PC-3 (cell line): ENCODE measurements around the gene LMTK2.

Source experiments
- CTCF ChIP-seq: fragments of 300-600 bp; sonication (generic); conservative IDR thresholded peaks from 2 replicates; pipeline ENCODE4 v1.5.1; 2017; ENCODE audit warnings: antibody characterized with exemption, low read depth, mild to moderate bottlenecking, low read length
- EZH2 ChIP-seq: fragments of 300-600 bp; sonication (generic); IDR thresholded peaks from one replicate; pipeline ENCODE4 v1.6.1; 2017; ENCODE audit warnings: antibody characterized with exemption, mild to moderate bottlenecking, low read length; ENCODE audit not compliant: unreplicated experiment
- EZH2phosphoT487 ChIP-seq: fragments of 300-600 bp; sonication (generic); IDR thresholded peaks from 2 replicates; pipeline ENCODE4 v1.6.1; 2018; ENCODE audit warnings: mild to moderate bottlenecking, antibody characterized with exemption, low read length, borderline replicate concordance

DNA sequence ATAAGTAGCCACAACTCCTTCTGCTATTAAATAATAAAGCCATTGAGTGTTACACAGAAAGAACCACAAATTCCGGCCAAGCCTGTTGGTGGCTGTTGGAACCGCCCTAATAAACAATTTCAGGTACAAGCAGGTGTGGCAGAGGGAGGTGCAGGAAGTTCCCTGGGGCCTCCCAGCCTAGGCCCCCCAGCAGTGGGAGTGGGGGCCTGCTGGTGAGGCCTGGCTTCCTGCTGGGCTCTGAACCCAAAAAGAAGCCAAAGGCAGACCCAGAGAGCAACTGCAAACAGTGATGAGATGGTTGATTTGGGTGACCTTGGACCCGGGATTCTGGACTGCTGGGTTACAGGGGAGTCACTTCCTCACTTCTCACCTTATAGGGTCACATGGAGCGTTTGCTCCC lies 21.0 kb upstream of the LMTK2 start:
- TF ChIP-seq CTCF (no peak), EZH2phosphoT487 (no peak), EZH2 (no peak)
